GM20431 (cell line): Measurements from ENCODE around the gene TENM3.

Experiments used
- in situ Hi-C: fragments of 300-500 bp; cut with MseI, MboI; formaldehyde crosslinking; loops from one replicate; pipeline ENCODE4 v1.15.0; 2020; ENCODE audit warnings: low sequenced_read_pairs; ENCODE audit not compliant: unreplicated experiment

Gene TENM3

DNA sequence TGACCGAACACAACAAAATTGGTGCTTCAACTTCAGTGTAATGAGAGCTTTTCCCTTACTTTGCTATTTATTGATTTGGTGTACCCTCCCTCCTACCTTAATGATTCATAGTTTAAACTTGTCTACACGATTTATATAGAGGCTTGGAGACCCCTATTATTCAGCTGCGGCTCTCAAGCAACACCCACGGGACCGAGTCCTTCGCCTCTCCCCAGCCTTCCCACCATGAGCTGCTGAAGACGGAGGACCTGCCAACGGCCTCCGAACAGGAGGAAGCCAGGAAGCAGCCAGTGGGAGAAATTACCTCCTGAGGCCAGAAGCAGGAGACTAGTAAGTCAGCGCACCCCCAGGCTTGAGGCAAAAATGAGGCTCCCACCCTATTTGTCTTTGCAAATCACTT, 595.3 kb downstream of the TENM3 start:
- in situ Hi-C loops: no loop called here

DNA sequence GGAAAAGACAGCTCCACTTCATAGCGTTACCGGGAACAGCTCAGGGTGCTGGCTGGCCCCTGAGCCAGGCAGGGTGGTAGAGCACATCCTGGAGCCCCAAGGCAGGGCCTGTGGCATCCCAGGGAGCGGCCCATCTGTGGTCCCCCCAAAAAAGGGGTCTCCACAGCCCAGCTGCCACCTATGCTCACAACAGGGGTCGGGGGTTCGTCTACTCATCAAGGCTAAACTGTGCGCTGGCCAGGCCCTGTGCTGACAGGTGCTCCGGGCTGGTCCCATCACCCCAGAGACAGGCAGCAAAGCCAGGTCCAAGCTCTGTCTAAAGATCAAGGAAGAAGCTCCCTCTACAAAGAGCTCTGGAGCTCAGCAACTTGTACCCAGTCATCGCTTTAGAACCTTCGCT, 596.1 kb downstream of the TENM3 start:
- in situ Hi-C loops: no loop called here

DNA sequence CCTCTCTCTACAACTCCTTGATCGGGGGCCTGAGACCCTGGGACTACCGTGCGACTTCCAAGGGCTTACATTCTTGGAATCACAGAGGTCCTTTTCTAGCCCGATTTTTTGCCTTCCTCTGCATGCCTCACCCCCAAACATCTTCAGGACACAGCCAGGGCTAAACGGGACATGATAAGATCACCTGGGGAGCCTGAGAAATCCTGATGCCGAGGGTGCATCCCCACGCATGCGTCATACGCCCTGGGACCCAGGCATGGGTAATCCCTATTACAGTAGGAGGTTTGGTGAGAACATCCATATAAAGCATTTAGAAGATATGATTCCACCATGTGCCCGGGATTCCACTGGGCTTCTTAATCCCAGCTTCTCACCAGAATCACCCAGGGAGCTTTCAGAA, 596.9 kb downstream of the TENM3 start:
- in situ Hi-C loops: no loop called here

DNA sequence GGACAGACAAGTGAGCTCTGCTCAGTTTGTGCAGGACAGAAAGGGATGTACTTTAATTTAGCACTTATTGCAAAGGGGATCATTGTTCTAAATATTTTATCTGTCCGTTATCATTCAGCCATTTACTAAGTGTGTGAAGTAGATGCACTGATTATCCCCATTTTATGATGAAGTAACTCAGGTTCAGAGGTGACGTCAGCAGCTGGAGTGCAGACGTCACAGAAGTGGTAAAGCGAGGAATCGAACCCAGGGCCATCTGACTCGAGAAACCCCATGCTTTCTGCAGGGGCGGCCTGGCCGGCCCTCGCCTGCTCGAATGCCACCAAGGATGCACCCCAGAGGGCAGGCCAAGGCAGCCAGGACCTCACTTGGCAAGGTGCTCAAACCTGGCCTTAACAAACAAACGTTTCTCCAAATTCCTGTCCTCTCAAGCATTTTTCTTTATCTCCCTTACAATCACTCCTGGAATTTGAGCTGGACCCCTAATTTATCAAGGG, 599.0 kb downstream of the TENM3 start:
- in situ Hi-C loops: no loop called here

DNA sequence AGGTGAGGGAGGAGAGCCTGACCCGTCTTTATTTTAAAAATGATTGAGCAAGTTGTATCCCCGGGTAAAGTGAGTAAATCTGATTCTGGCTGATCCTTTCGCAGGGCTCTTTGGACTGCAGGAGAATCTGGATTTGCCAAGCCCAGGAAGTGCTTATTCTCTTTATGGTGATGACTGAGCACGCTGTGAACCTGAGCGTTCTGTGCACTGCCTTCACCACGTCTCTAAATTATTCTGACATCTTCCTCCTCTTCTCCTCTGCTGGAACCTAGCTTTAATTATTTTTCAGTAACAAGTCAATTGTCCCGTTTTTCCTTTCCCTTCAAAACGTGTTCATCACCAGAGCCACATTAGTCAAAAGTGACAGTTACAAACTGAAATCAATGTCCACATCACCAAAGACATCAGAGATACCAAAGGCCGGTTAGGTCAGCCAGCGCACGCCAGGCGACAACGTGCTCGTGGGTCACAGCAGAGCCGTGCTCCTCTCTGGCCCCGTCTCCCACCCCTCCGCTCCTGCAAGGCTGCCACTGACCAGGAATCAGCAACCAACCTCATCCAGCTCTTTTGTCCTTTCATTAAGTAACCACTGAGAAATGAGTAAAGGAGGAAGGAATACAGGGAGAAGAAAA, 599.7 kb downstream of the TENM3 start:
- in situ Hi-C loops: no loop called here

DNA sequence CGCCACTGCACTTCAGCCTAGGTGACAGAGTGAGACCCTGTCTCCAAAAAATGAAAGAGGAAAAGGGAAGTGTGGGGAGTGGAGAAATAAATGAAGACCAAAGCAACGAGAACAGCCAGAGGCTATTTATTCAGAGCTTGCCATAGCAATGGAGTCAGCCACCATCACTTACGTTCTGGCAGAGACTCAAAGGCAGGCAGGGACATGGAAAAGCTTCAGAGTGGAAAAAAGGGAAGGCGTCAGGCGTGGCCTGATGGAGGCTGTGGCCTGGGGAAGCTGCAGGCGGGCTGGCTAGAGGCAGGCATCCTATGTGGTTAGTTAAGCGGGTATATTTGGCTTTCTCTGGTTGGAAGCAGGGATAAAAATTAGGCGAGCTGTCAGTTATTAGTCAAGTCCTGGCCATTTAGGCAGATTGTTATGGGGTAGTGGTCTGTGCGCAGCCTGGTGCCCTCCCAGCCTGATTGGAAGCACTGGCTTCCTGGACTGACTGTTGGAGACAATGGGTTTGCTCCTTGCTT, 600.7 kb downstream of the TENM3 start:
- in situ Hi-C loops: no loop called here

DNA sequence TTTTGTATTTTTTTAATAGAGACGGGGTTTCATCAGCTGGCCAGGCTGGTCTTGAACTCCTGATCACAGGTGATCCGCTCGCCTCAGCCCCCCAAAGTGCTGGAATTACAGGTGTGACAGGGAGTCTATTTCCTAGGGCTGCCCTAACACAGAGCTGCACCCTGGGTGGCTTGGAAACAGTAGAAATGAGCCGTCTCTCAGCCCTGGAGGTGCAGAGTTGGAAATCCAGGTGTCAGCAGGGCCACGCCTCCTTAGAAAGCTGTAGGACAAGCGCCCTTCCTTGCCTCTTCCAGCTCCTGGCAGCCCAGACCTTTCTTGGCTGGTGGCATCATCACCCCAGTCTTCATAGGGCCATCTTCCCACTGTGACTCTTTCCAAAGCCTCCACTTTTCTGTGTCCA, 602.4 kb downstream of the TENM3 start:
- in situ Hi-C loops: no loop called here

DNA sequence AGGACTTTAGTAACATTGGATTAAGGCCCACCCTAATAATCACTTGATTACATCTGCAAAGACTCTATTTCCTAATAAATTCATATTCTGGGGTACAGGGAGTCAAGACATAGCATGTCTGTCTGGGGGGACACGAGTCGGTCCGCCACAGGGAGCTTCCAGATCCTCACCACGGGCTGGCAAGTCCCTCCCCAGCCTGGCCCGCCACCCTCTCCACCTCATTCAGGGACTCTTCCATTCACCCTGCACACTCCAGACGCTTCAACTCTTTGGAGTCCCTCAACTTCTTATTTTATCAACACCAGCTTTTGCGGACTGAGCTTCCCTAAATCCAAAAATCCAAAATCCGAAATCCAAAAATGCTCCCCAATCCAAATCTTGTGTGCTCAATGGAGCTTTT, 602.8 kb downstream of the TENM3 start:
- in situ Hi-C loops: no loop called here

DNA sequence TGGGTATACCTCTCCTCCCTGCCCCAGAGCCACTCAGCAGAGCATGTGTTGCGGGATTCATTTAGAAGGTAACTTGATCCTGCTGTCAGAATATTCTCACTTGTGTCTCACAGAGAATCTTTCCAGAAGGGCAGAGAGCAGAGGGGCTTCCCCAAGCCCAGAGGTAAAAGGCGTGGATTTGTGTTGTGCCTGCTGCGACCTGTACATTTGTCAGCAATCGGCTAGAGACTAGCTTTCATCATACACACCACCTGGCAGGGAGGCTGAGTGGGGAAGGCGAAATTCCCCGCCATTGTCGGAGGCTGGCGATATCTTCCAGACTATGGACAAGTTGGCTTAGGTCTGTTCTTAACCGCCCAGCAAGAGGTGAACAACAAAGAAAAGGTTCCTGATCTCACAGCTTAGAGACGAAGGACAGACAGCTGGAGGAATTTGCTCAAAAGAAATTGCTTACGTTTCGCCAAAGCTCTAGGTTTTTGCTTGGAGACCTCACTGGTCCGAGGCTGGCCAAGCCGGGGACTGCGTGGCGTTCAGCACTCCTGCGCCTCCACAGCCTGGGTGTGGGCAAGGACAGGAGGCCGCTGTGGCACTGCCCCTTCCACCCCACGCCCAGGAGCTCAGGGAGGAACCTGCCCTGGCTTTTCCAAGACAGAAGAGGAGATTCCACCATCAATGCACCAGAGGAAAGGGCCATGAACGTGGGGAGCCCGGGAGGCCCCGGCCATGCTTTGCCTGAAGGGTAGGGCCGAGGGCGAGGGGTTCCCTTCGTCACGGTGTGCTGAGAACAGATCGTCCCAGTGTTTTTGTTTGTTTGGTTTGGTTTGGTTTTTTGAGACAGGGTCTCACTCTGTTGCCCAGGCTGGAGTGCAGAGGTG, 604.6 kb downstream of the TENM3 start:
- in situ Hi-C loops: no loop called here

DNA sequence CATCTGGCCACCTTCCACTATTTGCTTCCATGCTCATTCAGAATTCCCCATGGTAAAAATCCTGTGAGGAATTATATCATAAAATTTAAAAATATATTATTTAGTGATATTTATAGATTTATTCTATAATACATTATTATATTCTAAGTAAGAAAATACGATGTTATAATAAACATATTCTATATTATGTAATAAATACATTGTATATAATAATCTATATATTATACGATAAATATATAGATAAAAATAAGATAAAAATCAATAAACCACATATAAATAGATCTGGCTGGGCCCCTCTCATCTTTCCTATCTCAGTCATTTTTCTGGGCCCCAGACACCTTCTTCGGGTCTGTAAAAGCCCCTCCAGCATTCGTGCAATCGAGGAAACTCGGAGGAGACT, 605.5 kb downstream of the TENM3 start:
- in situ Hi-C loops: no loop called here
